GM12873 (cell line): ENCODE results near the gene STPG3.
A peak's percentile ranks its signal among the peaks of the same experiment; 100 is the strongest.

Experiments used
- TF ChIP-seq, protein P1 (sequence below): IDR thresholded peaks from 2 replicates; pipeline ENCODE4 v1.5.1; 2012; ENCODE audit warnings: low read depth, mild to moderate bottlenecking, moderate library complexity, low read length, control low read depth; ENCODE audit not compliant: insufficient read depth; ENCODE audit errors: missing control alignments

The STPG3 gene

GRCh38 chr9:137286975-137287383 is 35.9 kb downstream of the STPG3 start:
- TF ChIP-seq, protein P1, sequence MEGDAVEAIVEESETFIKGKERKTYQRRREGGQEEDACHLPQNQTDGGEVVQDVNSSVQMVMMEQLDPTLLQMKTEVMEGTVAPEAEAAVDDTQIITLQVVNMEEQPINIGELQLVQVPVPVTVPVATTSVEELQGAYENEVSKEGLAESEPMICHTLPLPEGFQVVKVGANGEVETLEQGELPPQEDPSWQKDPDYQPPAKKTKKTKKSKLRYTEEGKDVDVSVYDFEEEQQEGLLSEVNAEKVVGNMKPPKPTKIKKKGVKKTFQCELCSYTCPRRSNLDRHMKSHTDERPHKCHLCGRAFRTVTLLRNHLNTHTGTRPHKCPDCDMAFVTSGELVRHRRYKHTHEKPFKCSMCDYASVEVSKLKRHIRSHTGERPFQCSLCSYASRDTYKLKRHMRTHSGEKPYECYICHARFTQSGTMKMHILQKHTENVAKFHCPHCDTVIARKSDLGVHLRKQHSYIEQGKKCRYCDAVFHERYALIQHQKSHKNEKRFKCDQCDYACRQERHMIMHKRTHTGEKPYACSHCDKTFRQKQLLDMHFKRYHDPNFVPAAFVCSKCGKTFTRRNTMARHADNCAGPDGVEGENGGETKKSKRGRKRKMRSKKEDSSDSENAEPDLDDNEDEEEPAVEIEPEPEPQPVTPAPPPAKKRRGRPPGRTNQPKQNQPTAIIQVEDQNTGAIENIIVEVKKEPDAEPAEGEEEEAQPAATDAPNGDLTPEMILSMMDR: peak; percentile 64

GRCh38 chr9:137293094-137293481 is 42.0 kb downstream of the STPG3 start:
- TF ChIP-seq, protein P1: no peak

GRCh38 chr9:137293482-137294090 is 42.5 kb downstream of the STPG3 start:
- TF ChIP-seq, protein P1: no peak

- TF ChIP-seq, protein P1: no peak
Observed at GRCh38 chr9:137294091-137294680, 43.1 kb downstream of the STPG3 start.

DNA sequence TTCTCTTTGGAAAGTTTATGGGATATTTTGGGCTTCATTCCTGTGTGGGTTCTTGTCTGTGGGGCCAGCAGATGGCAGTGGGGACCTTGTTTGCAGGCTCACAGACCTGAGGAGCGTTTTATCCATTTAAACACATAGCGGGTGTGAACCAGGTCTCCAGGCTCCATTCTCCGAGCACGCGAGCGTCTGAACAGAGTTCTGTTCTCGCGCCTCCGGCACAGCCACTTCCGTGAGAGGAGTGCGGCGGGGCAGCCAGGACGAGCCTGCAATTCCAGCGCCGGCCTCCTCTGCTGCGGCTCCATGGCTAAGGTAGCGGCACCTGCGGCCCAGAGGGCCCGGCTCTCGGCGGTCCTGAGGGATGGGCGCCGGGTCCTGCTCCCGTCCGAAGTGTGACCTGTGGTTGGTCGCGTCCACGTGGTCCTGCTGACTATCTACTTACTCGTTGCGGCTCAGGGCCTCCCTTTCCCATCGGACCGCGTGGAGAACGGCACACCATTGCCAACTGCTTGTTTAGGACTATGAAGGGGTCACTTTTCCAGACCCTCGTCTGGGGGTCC is 43.7 kb downstream of the STPG3 start:
- TF ChIP-seq, protein P1: peak; percentile 38

GRCh38 chr9:137295238-137295811 is 44.2 kb downstream of the STPG3 start:
- TF ChIP-seq, protein P1: peak; percentile 63
